HG03064 (cell line): ENCODE data around the gene LOXL1.
"Not testable (repeated sequence)": the region's sequence is repeated elsewhere in the genome, so short reads cannot be mapped to it uniquely, and the experiment has no call there.

Experiments
- ATAC-seq: cut with Tn5 transposase; IDR thresholded peaks from one replicate; pipeline ENCODE4 v1.9.1; 2021; ENCODE audit warnings: low read depth; ENCODE audit not compliant: unreplicated experiment

LOXL1 gene

GRCh38 chr15:73950479-73950830, 24.2 kb downstream of the LOXL1 start:
- ATAC-seq = no peak

- ATAC-seq = no peak
Observed at GRCh38 chr15:73950831-73951561, 24.7 kb downstream of the LOXL1 start.

- ATAC-seq = no peak
Observed at GRCh38 chr15:73951601-73952000, 25.3 kb downstream of the LOXL1 start.

- no peak for ATAC-seq
Observed at GRCh38 chr15:73952171-73952912, 26.1 kb downstream of the LOXL1 start.

DNA sequence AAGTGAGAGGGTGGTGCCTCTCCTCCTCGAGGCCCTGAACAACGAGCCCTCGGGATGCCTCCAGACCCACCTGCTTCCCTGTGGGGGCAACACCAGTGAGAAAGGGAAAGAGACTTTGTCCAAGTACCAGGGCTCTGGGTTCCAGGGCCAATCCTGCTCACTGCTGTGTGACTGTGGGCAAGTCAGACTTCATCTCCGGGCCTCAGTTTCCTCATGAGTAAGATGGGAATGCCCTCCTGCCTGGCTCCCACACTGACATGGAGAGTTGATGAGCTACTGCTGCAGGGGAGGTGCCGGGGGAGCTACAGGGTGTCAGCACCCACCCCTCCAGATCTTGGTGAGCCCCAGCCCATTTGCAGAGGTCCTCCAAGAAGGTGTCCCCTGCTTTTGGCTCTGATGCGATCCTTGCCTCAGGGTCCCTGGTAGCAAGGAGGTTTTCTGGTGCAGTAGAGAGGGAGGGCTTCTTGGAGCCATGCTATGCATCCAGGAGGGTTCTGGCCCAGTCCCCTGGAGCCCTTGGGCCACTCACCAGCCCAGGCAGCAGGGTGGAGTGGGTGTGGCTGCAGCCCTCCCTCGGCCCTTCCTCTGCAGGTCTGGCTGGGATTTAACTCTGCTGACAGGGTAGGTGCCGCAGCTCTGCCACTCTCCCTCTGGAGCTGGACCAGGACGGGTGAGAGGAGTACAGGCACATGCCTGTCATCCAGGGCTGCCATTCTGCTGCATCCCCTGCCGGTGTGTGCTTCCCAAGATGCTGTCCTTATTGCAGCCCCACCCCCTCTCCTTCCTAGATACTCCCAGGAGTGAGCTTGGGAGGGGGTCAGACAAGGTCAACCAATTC, 26.9 kb downstream of the LOXL1 start:
- no peak for ATAC-seq

- no peak for ATAC-seq
Observed at GRCh38 chr15:73954188-73955145, 28.2 kb downstream of the LOXL1 start.

DNA sequence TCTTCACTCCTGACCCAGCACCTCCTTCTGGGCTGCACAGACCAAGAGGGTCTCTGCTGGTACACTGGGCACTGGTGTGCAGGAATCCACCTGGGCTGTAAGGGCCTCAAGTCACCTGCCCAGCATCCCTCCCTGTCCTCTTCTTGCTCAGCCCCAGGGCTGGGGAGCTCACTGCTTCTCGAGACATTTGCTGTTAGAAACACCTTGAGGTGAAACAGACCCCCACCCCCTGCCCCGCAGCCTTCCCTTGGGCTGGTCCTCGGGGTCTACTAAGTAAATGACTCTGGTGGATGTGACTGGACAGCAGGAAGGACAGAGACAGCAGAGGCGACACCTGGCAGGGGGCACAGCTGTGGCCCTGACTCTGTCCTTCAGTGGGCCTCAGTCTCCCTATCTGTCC, 29.1 kb downstream of the LOXL1 start:
- no peak for ATAC-seq

GRCh38 chr15:73955861-73956742, 29.8 kb downstream of the LOXL1 start:
- no peak for ATAC-seq

- ATAC-seq = no peak
Observed at GRCh38 chr15:73956743-73957135, 30.5 kb downstream of the LOXL1 start.

DNA sequence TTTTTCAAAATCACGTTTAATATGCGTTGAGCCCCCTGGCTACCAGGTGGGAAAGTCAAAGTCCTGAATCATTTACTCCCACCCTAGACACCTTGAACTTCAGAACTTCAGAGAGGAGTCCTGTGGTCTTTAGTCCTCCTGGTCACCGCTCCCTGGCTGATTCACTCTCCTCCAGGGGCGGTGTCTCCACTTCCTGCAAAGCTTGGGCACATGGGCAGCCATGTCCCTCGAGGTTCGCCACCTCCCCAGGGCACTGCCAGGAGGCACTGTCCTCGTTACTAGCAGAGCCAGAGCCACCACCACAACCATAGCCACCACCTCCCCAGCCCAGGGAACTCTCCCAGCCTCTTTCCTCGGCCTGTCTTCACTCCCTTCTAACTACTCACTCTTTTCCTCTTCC, 31.0 kb downstream of the LOXL1 start:
- no peak for ATAC-seq

GRCh38 chr15:73957785-73958184, 31.5 kb downstream of the LOXL1 start:
- ATAC-seq = no peak

- ATAC-seq = no peak
Observed at GRCh38 chr15:73959012-73959581, 32.8 kb downstream of the LOXL1 start.

- no peak for ATAC-seq
Observed at GRCh38 chr15:73959801-73960200, 33.5 kb downstream of the LOXL1 start.

GRCh38 chr15:73960472-73961070, 34.3 kb downstream of the LOXL1 start:
- not testable (repeated sequence) for ATAC-seq

- no peak for ATAC-seq
Observed at GRCh38 chr15:73962433-73962832, 36.2 kb downstream of the LOXL1 start.

- ATAC-seq = no peak
Observed at GRCh38 chr15:73964736-73965093, 38.5 kb downstream of the LOXL1 start.

DNA sequence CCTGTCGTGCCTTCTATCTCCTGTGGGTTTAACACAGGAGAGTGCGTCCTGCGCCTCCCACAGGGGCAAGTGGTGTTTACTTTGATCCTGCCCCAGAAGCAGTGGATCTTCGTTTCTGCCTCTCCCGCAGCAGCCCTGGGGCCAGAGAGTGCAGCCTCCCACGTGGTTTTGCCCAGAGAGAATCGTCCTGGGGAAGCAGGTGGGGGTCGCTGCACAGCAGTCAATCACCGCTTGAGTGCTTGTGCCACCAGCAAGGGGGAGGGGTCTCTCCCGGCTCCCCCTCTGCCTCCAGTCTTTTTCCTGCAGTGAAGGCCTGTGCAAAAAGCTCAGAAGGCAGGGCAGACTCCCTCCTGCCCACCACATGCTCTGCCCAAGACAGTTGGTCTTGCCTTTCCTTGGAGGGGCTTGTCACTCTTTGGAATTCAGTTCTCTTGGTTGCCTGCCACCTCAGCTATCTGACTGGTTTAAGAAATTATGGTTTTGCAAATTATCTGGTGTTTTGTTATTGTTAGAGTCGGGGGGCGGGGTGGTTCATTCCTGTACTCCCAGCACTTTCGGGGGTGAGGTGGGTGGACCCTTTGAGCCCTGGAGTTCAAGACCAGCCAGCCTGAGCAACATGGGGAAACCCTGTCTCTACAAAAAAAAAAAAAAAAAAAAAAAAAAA, 39.0 kb downstream of the LOXL1 start:
- ATAC-seq = no peak

DNA sequence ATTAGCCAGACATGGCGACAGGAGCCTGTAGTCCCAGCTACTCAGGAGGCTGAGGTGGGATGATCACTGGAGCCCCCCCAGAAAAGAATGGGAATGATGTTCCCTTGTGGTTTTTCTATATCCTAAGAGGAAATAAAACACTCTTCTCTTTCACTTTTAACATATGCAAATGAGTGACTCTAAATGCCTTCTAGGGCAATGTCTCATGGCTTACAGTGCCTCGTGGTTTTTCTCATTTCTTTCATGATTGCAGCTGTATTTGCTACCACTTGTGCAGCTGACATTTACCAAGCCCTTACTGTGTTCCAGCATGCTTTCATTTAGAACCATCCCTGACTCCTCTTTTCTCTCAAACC, 39.5 kb downstream of the LOXL1 start:
- ATAC-seq = no peak
